C4-2B (cell line): ENCODE data around the gene RNF213.

ENCODE experiments used
- H3K27ac ChIP-seq: fragments of 450-650 bp; 2 replicates; pipeline ENCODE4 v1.5.1; 2017
- CTCF ChIP-seq: fragments of 450-650 bp; conservative IDR thresholded peaks from 2 replicates; pipeline ENCODE4 v1.5.1; 2017; ENCODE audit warnings: mild to moderate bottlenecking
- ZFX ChIP-seq: fragments of 450-650 bp; IDR thresholded peaks from 2 replicates; pipeline ENCODE4 v1.6.1; 2017

Gene RNF213

GRCh38 chr17:80317706-80317980 is 57.0 kb downstream of the RNF213 start:
- no peak overlapping the region for H3K27ac ChIP-seq
- no peak for TF ChIP-seq ZFX
- no peak for TF ChIP-seq CTCF

GRCh38 chr17:80318166-80318565 is 57.5 kb downstream of the RNF213 start:
- no peak for TF ChIP-seq ZFX
- no peak for TF ChIP-seq CTCF
- no peak overlapping the region for H3K27ac ChIP-seq

GRCh38 chr17:80319262-80319998 is 58.8 kb downstream of the RNF213 start:
- TF ChIP-seq CTCF (no peak), ZFX (no peak)

GRCh38 chr17:80319999-80320344 is 59.3 kb downstream of the RNF213 start:
- no peak for TF ChIP-seq CTCF
- H3K27ac ChIP-seq, result no peak overlapping the region

More at GRCh38 chr17:80319262-80319998, 58.8 kb downstream of the RNF213 start:
- no peak overlapping the region for H3K27ac ChIP-seq

- TF ChIP-seq ZFX, result no peak
- TF ChIP-seq CTCF, result no peak
- H3K27ac ChIP-seq, result no peak overlapping the region
These were observed 59.8 kb downstream of the RNF213 start for GRCh38 chr17:80320496-80320895.

GRCh38 chr17:80322864-80323263 is 62.2 kb downstream of the RNF213 start:
- H3K27ac ChIP-seq, result no peak overlapping the region

GRCh38 chr17:80323982-80324381 is 63.3 kb downstream of the RNF213 start:
- H3K27ac ChIP-seq, result no peak overlapping the region
- no peak for TF ChIP-seq CTCF
- TF ChIP-seq ZFX, result no peak

More at GRCh38 chr17:80322864-80323263, 62.2 kb downstream of the RNF213 start:
- TF ChIP-seq ZFX, result no peak
- TF ChIP-seq CTCF, result no peak
